CD4-positive, CD25-positive, alpha-beta regulatory T cell (primary cell): ENCODE data around the gene PAXIP1. TPM values are rescaled to one million over a fixed set of nuclear protein-coding genes. Genes with fewer than 3 reads are reported as not detected.
"Not testable (repeated sequence)": the region's sequence is repeated elsewhere in the genome, so short reads cannot be mapped to it uniquely, and the experiment has no call there.

Experiments
- ATAC-seq, 2 donors: fragments of 150-1000 bp; cut with Tn5 transposase; one replicate each; pipeline ENCODE4 v1.10.0; 2021; ENCODE audit warnings: low read depth in 2 of 2, moderate number of reproducible peaks in 2 of 2, moderate library complexity in 1 of 2
- DNase-seq, 3 donors: peaks; one replicate each; pipeline versions ENCODE4 v3.0.0 to v3.0.0-alpha.2; 2012 to 2022; ENCODE audit warnings: mixed read lengths in 1 of 3
- H3K27ac ChIP-seq: one replicate; pipeline ENCODE4 v1.7.0; 2013; ENCODE audit warnings: mild to moderate bottlenecking, low read length; ENCODE audit not compliant: insufficient read depth, poor library complexity, severe bottlenecking
- H3K27me3 ChIP-seq: one replicate; pipeline ENCODE4 v1.7.0; 2013; ENCODE audit warnings: low read length; ENCODE audit not compliant: control insufficient read depth, insufficient read depth
- H3K36me3 ChIP-seq: one replicate; pipeline ENCODE4 v1.7.0; 2013; ENCODE audit warnings: mild to moderate bottlenecking, low read length, moderate library complexity; ENCODE audit not compliant: control insufficient read depth, insufficient read depth
- H3K4me1 ChIP-seq: 2 replicates; pipeline ENCODE4 v1.7.0; 2013; ENCODE audit warnings: mild to moderate bottlenecking, low read length; ENCODE audit not compliant: insufficient read depth, control insufficient read depth, poor library complexity, severe bottlenecking
- H3K4me3 ChIP-seq: one replicate; pipeline ENCODE4 v1.7.0; 2013; ENCODE audit warnings: low read depth, mild to moderate bottlenecking, low read length, moderate library complexity
- H3K9me3 ChIP-seq, 2 experiments: 1 replicate in 1 of 2; 2 replicates in 1 of 2; pipeline ENCODE4 v1.7.0; 2013; ENCODE audit warnings: low read length in 2 of 2, mild to moderate bottlenecking in 1 of 2, moderate library complexity in 1 of 2; ENCODE audit not compliant: control insufficient read depth in 2 of 2
- H3K27ac Mint-ChIP-seq, 3 donors: one replicate each; pipeline ENCODE4 v1.8.0; 2020 to 2022; ENCODE audit warnings: mild to moderate bottlenecking in 3 of 3, mixed read lengths in 3 of 3, moderate library complexity in 2 of 3
- H3K27me3 Mint-ChIP-seq: one replicate; pipeline ENCODE4 v1.8.0; 2022; ENCODE audit warnings: mild to moderate bottlenecking, mixed read lengths
- H3K36me3 Mint-ChIP-seq: one replicate; pipeline ENCODE4 v1.8.0; 2020; ENCODE audit warnings: mixed read lengths
- H3K4me1 Mint-ChIP-seq, 4 donors: one replicate each; pipeline ENCODE4 v1.8.0; 2020 to 2022; ENCODE audit warnings: mixed read lengths in 4 of 4, mild to moderate bottlenecking in 1 of 4
- H3K4me3 Mint-ChIP-seq, 4 donors: one replicate each; pipeline ENCODE4 v1.8.0; 2020 to 2022; ENCODE audit warnings: mild to moderate bottlenecking in 4 of 4, mixed read lengths in 4 of 4, moderate library complexity in 3 of 4
- H3K9me3 Mint-ChIP-seq, 7 donors: one replicate each; pipeline ENCODE4 v1.8.0; 2020 to 2022; ENCODE audit warnings: mixed read lengths in 7 of 7, mild to moderate bottlenecking in 3 of 7, moderate library complexity in 2 of 7
- polyA plus RNA-seq, 4 donors: library from polyadenylated mRNA; unstranded; fragments of 300-500 nt; fragmentation: Illumina TruSeq; gene quantifications; one replicate each; pipeline ENCODE4 v1.2.3, GENCODE V29; 2021
- total RNA-seq: library from RNA; stranded (reverse); gene quantifications from one replicate; pipeline ENCODE4 v1.2.3, GENCODE V29; 2022

The PAXIP1 gene
- total and polyA plus RNA-seq, 5 donors from 2014 or later = 0.88 to 15.1 (median 2.2) TPM

- Histone ChIP-seq H3K9me3 (peaks cover 0 to 20% of the 10 kb centered on the region in 2 experiments), H3K36me3 (peaks cover 12% of the 10 kb centered on the region), H3K27me3 (no peaks in the 10 kb centered on the region), H3K27ac (no peak overlapping the region), H3K4me1 (no peaks in the 10 kb centered on the region), H3K4me3 (no peak overlapping the region)
- Mint-ChIP-seq H3K36me3 (peaks cover 35% of the 10 kb centered on the region), H3K4me1 (peaks cover 0 to 20% (median 5%) of the 10 kb centered on the region in 4 donors), H3K27me3 (no peaks in the 10 kb centered on the region), H3K9me3 (peaks cover 0 to 17% (median 11%) of the 10 kb centered on the region in 7 donors), H3K27ac (no peak overlapping the region), H3K4me3 (no peak overlapping the region)
- ATAC-seq (no peak), DNase-seq (no peak)
Observed at GRCh38 chr7:154937837-154938236, 65.1 kb downstream of the PAXIP1 start.

DNA sequence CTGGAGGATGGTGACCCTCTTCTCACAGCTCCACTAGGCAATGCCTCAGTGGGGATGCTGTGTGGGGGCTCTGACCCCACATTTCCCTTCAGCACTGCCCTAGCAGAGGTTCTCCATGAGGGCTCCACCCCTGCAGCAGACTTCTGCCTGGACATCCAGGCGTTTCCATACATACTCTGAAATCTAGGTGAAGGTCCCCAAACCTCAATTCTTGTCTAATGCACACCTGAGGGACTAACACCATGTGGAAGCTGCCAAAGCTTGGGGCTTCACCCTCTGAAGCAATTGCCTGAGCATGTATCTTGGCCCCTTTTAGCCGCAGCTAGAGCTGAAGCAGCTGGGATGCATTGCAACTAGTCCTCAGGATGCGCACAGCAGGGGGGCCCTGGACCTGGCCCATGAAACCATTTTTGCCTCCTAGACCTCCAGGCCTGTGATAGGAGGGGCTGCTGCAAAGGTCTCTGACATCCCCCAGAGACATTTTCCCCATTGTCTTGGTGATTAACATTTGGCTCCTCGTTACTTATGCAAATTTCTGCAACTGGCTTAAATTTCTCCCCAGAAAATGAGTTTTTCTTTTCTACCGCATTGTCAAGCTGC is 68.5 kb downstream of the PAXIP1 start:
- Mint-ChIP-seq H3K9me3 (peaks cover 0 to 17% (median 11%) of the 10 kb centered on the region in 7 donors), H3K36me3 (peaks cover 43% of the 10 kb centered on the region), H3K4me3 (peak overlapping the region in 2 of 4 donors; percentile 11 to 79), H3K4me1 (peaks cover 0 to 34% (median 25%) of the 10 kb centered on the region in 4 donors)
- not testable (repeated sequence) for H3K27ac Mint-ChIP-seq, H3K27me3 ChIP-seq, ATAC-seq, H3K4me3 ChIP-seq, H3K27me3 Mint-ChIP-seq, H3K27ac ChIP-seq, DNase-seq, H3K4me1 ChIP-seq
- Histone ChIP-seq H3K9me3 (peaks cover 0 to 20% of the 10 kb centered on the region in 2 experiments), H3K36me3 (peaks cover 10% of the 10 kb centered on the region)

DNA sequence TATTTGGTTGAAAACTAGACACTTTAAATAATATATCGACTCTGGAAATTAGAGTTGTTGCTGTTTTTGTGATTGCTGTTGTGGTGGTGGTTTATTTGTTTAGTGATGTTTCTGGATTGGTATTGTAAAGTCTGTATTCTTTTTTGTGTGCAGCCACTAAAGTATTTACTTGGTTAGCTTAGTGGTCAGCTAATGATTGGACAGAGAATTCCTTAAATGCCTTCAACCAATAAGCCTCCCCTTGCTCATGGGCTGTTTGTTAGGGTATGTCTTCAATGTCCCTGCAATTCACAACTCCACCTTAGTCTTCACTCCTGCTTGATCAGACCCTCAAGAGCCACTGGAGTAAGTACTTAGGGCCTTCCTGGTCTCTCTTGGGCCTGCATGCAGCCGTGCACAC is 71.0 kb downstream of the PAXIP1 start:
- ATAC-seq = no peak
- H3K4me1 Mint-ChIP-seq = peaks cover 0 to 38% (median 25%) of the 10 kb centered on the region in 4 donors
- Histone ChIP-seq H3K27me3 (no peaks in the 10 kb centered on the region), H3K4me1 (peaks cover 16% of the 10 kb centered on the region), H3K36me3 (peaks cover 10% of the 10 kb centered on the region), H3K4me3 (no peak overlapping the region), H3K9me3 (peaks cover 0 to 20% of the 10 kb centered on the region in 2 experiments), H3K27ac (no peak overlapping the region)
- peak overlapping the region in 1 of 4 donors; percentile 33 for H3K4me3 Mint-ChIP-seq
- H3K27me3 Mint-ChIP-seq = peaks cover 4% of the 10 kb centered on the region
- H3K27ac Mint-ChIP-seq = peak overlapping the region in 2 of 3 donors; percentile 21 to 85
- H3K9me3 Mint-ChIP-seq = peaks cover 0 to 17% (median 11%) of the 10 kb centered on the region in 7 donors
- no peak for DNase-seq
- H3K36me3 Mint-ChIP-seq = peaks cover 42% of the 10 kb centered on the region

- Mint-ChIP-seq H3K9me3 (peaks cover 0 to 8% (median 4%) of the 10 kb centered on the region in 7 donors), H3K36me3 (peaks cover 29% of the 10 kb centered on the region), H3K4me3 (peak overlapping the region; percentile 87 to 99 (median 96)), H3K27ac (peak overlapping the region; percentile 97 to 99 (median 99)), H3K27me3 (peaks cover 16% of the 10 kb centered on the region), H3K4me1 (peaks cover 0 to 38% (median 19%) of the 10 kb centered on the region in 4 donors)
- Histone ChIP-seq H3K4me1 (peaks cover 16% of the 10 kb centered on the region), H3K27me3 (peaks cover 6% of the 10 kb centered on the region), H3K27ac (peak overlapping the region; percentile 85), H3K36me3 (peaks cover 7% of the 10 kb centered on the region), H3K4me3 (peak overlapping the region; percentile 100), H3K9me3 (peaks cover 0 to 11% of the 10 kb centered on the region in 2 experiments)
- ATAC-seq = no peak
- no peak for DNase-seq
Observed at GRCh38 chr7:154929006-154929726, 73.8 kb downstream of the PAXIP1 start.

DNA sequence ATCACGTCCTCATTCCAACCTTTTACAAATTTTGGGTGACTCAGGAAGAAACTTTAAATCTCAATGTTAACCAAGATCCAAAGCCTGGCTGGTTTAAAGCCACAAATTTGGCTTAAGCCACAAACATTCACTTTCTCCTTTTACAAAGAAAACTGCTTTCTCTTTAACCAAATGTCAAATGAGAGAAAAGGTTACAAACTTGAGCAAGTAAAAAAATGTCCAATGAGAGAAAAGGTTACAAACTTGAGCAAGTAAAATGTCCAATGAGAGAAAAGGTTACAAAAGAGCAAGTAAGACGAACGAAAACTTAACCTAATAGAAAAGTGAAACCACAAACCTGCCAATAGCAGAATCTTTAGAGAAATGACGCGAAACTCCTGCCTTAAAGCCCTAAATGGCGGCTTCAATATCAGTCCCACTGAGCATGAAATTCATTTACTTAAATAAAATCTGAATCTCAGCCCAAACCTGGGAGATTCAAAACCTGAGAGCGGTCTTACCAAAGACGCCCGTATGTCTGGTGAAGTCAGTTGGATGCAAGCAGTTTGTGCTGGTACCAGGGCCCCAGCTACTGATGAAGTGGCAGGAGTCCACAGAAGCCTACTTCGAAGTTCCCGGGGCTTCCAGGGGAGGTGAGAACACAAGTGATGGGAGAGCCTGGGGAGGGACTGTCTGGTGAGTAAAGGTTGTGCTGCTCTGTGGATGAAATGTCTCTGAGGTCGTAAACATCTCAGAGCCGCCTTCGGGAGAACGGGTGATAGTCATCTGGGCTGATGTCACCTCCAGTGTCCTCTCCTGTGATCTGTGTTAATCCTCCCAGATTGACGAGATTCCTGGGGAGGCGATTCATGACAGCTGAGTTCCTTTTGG is 74.6 kb downstream of the PAXIP1 start:
- Histone ChIP-seq H3K27me3 (peaks cover 9% of the 10 kb centered on the region), H3K4me1 (peaks cover 16% of the 10 kb centered on the region), H3K4me3 (peak overlapping the region; percentile 100), H3K27ac (peak overlapping the region; percentile 85), H3K36me3 (peaks cover 4% of the 10 kb centered on the region), H3K9me3 (peaks cover 0 to 3% of the 10 kb centered on the region in 2 experiments)
- H3K4me3 Mint-ChIP-seq = peak overlapping the region; percentile 87 to 99 (median 96)
- H3K36me3 Mint-ChIP-seq = peaks cover 24% of the 10 kb centered on the region
- peak overlapping the region; percentile 97 to 99 (median 99) for H3K27ac Mint-ChIP-seq
- DNase-seq (peak; percentile 44 to 97 (median 96)), ATAC-seq (peak; percentile 76 to 84)
- H3K4me1 Mint-ChIP-seq = peaks cover 0 to 38% (median 19%) of the 10 kb centered on the region in 4 donors
- H3K27me3 Mint-ChIP-seq = peaks cover 16% of the 10 kb centered on the region
- H3K9me3 Mint-ChIP-seq = peaks cover 0 to 3% (median 2%) of the 10 kb centered on the region in 7 donors

GRCh38 chr7:154927624-154928125 is 75.2 kb downstream of the PAXIP1 start:
- Histone ChIP-seq H3K27me3 (peaks cover 9% of the 10 kb centered on the region), H3K27ac (peak overlapping the region; percentile 85), H3K4me3 (peak overlapping the region; percentile 100), H3K36me3 (no peaks in the 10 kb centered on the region), H3K9me3 (no peaks in the 10 kb centered on the region), H3K4me1 (peaks cover 16% of the 10 kb centered on the region)
- Mint-ChIP-seq H3K27me3 (peaks cover 16% of the 10 kb centered on the region), H3K27ac (peak overlapping the region; percentile 97 to 99 (median 99)), H3K36me3 (peaks cover 17% of the 10 kb centered on the region), H3K4me1 (peaks cover 0 to 38% (median 19%) of the 10 kb centered on the region in 4 donors), H3K9me3 (no peaks in the 10 kb centered on the region), H3K4me3 (peak overlapping the region; percentile 87 to 99 (median 96))
- DNase-seq = peak; percentile 68 to 92 (median 82)
- ATAC-seq = peak; percentile 53 to 70

DNA sequence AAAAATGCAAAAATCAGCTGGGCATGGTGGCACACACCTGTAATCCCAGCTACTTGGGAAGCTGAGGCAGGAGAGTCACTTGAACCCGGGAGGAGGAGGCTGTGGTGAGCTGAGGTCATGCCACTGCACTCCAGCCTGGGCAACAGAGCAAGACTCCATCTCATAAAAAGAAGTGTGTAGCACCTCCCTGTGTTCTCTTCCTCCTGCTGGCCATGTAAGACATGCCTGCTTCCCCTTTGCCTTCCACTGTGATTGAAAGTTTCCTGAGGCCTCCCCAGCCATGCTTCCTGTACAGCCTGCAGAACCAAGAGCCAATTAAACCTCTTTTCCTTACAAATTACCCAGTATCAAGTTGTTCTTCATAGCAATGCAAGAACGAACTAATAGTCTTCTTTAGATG is 80.5 kb downstream of the PAXIP1 start:
- not testable (repeated sequence) for H3K9me3 ChIP-seq, H3K27ac Mint-ChIP-seq, ATAC-seq, H3K36me3 Mint-ChIP-seq, H3K27me3 ChIP-seq, H3K9me3 Mint-ChIP-seq, DNase-seq, H3K36me3 ChIP-seq, H3K4me3 ChIP-seq, H3K4me1 ChIP-seq, H3K4me3 Mint-ChIP-seq, H3K4me1 Mint-ChIP-seq, H3K27ac ChIP-seq
- peaks cover 15% of the 10 kb centered on the region for H3K27me3 Mint-ChIP-seq
